Measurements from ENCODE around the gene PTPRF.

Gene PTPRF

GRCh38 chr1:43505077-43505780 is 25.5 kb upstream of the PTPRF start:
- H3K27me3 ChIP-seq (replicated peaks) = no peaks in the 10 kb centered on the region
- no peaks in the 10 kb centered on the region for H3K36me3 ChIP-seq (replicated peaks)
- H3K27ac ChIP-seq = no peak overlapping the region
- in situ Hi-C loops (cut with HindIII; ENCODE audit: low pct_ligation_motif_present, low sequenced_read_pairs) = no loop called here
- no peak for DNase-seq
- no peak overlapping the region for H3K4me3 ChIP-seq (ENCODE audit: low read depth, low read length)
- TF ChIP-seq CTCF (IDR thresholded peaks at IDR 0.05; ENCODE audit: low read depth, low read length, missing control alignments) = no peak

DNA sequence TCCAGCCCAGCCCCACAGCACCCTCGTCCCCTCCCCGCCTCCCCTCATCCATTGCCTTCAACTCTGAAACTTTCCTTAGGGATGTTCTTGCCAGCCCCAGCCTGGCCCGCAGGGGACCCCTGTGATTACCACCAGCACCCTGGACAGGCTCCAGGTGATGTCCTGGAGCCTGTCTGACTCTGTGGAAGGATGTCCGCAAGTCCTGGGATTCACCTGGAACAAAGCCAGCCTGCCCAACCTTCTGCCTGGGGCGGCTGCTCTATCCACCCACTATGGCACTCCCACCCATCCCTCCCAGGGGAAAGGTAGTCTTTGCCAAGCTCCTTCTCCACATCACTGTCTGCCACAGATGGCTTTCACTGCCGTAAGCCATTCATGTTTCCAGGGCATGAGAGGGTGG is 24.4 kb upstream of the PTPRF start:
- no peak for TF ChIP-seq CTCF (IDR thresholded peaks at IDR 0.05; ENCODE audit: low read depth, low read length, missing control alignments)
- no peak for DNase-seq
- no peak overlapping the region for H3K4me3 ChIP-seq (ENCODE audit: low read depth, low read length)
- no peaks in the 10 kb centered on the region for H3K36me3 ChIP-seq (replicated peaks)
- no peaks in the 10 kb centered on the region for H3K27me3 ChIP-seq (replicated peaks)
- in situ Hi-C loops (cut with HindIII; ENCODE audit: low pct_ligation_motif_present, low sequenced_read_pairs) = no loop called here
- no peak overlapping the region for H3K27ac ChIP-seq

GRCh38 chr1:43507296-43508295 is 23.1 kb upstream of the PTPRF start:
- no peak for DNase-seq
- in situ Hi-C loops (cut with HindIII; ENCODE audit: low pct_ligation_motif_present, low sequenced_read_pairs) = no loop called here
- Histone ChIP-seq H3K27ac (no peak overlapping the region), H3K4me3 (ENCODE audit: low read depth, low read length) (no peak overlapping the region), H3K27me3 (replicated peaks) (no peaks in the 10 kb centered on the region), H3K36me3 (replicated peaks) (no peaks in the 10 kb centered on the region)
- TF ChIP-seq CTCF (IDR thresholded peaks at IDR 0.05; ENCODE audit: low read depth, low read length, missing control alignments) = no peak

- Histone ChIP-seq H3K36me3 (replicated peaks) (no peaks in the 10 kb centered on the region), H3K4me3 (ENCODE audit: low read depth, low read length) (no peak overlapping the region), H3K27me3 (replicated peaks) (no peaks in the 10 kb centered on the region), H3K27ac (no peak overlapping the region)
- DNase-seq = no peak
- in situ Hi-C loops (cut with HindIII; ENCODE audit: low pct_ligation_motif_present, low sequenced_read_pairs) = no loop called here
- TF ChIP-seq CTCF (IDR thresholded peaks at IDR 0.05; ENCODE audit: low read depth, low read length, missing control alignments) = no peak
Measured at GRCh38 chr1:43509007-43509739, 21.5 kb upstream of the PTPRF start.

GRCh38 chr1:43509740-43510375 is 20.8 kb upstream of the PTPRF start:
- in situ Hi-C loops (cut with HindIII; ENCODE audit: low pct_ligation_motif_present, low sequenced_read_pairs) = no loop called here
- Histone ChIP-seq H3K36me3 (replicated peaks) (no peaks in the 10 kb centered on the region), H3K27me3 (replicated peaks) (no peaks in the 10 kb centered on the region), H3K4me3 (ENCODE audit: low read depth, low read length) (no peak overlapping the region), H3K27ac (no peak overlapping the region)
- no peak for DNase-seq
- no peak for TF ChIP-seq CTCF (IDR thresholded peaks at IDR 0.05; ENCODE audit: low read depth, low read length, missing control alignments)

Measured in brain microvascular endothelial cell (primary cell).